Measurements from ENCODE around the gene DEFB112. TPM values are rescaled to one million over a fixed set of nuclear protein-coding genes. Genes with fewer than 3 reads are reported as not detected.

DEFB112 gene
- total and polyA plus RNA-seq, 2 donors from 2014 or later, result not detected

- Histone ChIP-seq H3K36me3 (ENCODE audit: control insufficient read depth in 2 of 3, insufficient read depth in 3 of 3, low read length in 3 of 3) (no peaks in the 10 kb centered on the region), H3K27me3 (ENCODE audit: control insufficient read depth, insufficient read depth, low read length) (no peaks in the 10 kb centered on the region), H3K4me3 (ENCODE audit: low read length in 3 of 3) (no peak overlapping the region), H3K4me1 (ENCODE audit: control insufficient read depth in 2 of 3, insufficient read depth in 2 of 3, low read depth in 1 of 3, low read length in 3 of 3) (peaks cover 0 to 2% (median 0%) of the 10 kb centered on the region in 3 donors), H3K27ac (ENCODE audit: low read depth in 2 of 2, low read length in 2 of 2) (no peak overlapping the region), H3K9me3 (ENCODE audit: control insufficient read depth in 2 of 3, insufficient read depth in 1 of 3, low read length in 3 of 3) (no peaks in the 10 kb centered on the region), H3K9ac (ENCODE audit: low read length in 3 of 3) (no peak overlapping the region)
- DNase-seq (no peak), FAIRE-seq (no peak)
- TF ChIP-seq, protein P1, sequence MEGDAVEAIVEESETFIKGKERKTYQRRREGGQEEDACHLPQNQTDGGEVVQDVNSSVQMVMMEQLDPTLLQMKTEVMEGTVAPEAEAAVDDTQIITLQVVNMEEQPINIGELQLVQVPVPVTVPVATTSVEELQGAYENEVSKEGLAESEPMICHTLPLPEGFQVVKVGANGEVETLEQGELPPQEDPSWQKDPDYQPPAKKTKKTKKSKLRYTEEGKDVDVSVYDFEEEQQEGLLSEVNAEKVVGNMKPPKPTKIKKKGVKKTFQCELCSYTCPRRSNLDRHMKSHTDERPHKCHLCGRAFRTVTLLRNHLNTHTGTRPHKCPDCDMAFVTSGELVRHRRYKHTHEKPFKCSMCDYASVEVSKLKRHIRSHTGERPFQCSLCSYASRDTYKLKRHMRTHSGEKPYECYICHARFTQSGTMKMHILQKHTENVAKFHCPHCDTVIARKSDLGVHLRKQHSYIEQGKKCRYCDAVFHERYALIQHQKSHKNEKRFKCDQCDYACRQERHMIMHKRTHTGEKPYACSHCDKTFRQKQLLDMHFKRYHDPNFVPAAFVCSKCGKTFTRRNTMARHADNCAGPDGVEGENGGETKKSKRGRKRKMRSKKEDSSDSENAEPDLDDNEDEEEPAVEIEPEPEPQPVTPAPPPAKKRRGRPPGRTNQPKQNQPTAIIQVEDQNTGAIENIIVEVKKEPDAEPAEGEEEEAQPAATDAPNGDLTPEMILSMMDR (IDR thresholded peaks at IDR 0.05; ENCODE audit: borderline replicate concordance, extremely low read depth, insufficient read depth), result no peak
- intact Hi-C loops (cut with DNase I), result no loop called here
These were observed 41.9 kb upstream of the DEFB112 start for GRCh38 chr6:50091641-50092040.

GRCh38 chr6:50089911-50090310 is 40.2 kb upstream of the DEFB112 start:
- intact Hi-C loops (cut with DNase I), result no loop called here
- FAIRE-seq (no peak), DNase-seq (no peak)
- no peaks in the 10 kb centered on the region for H3K27me3 ChIP-seq (ENCODE audit: control insufficient read depth, insufficient read depth, low read length)
- no peak overlapping the region for H3K9ac ChIP-seq (ENCODE audit: low read length in 3 of 3)
- H3K27ac ChIP-seq (ENCODE audit: low read depth in 2 of 2, low read length in 2 of 2), result no peak overlapping the region
- no peak overlapping the region for H3K4me3 ChIP-seq (ENCODE audit: low read length in 3 of 3)
- H3K9me3 ChIP-seq (ENCODE audit: control insufficient read depth in 2 of 3, insufficient read depth in 1 of 3, low read length in 3 of 3), result no peaks in the 10 kb centered on the region
- TF ChIP-seq, protein P1 (IDR thresholded peaks at IDR 0.05; ENCODE audit: borderline replicate concordance, extremely low read depth, insufficient read depth), result no peak
- H3K4me1 ChIP-seq (ENCODE audit: control insufficient read depth in 2 of 3, insufficient read depth in 2 of 3, low read depth in 1 of 3, low read length in 3 of 3), result peaks cover 0 to 2% (median 0%) of the 10 kb centered on the region in 3 donors
- no peaks in the 10 kb centered on the region for H3K36me3 ChIP-seq (ENCODE audit: control insufficient read depth in 2 of 3, insufficient read depth in 3 of 3, low read length in 3 of 3)

GRCh38 chr6:50087231-50087954 is 37.7 kb upstream of the DEFB112 start:
- no peaks in the 10 kb centered on the region for H3K27me3 ChIP-seq (ENCODE audit: control insufficient read depth, insufficient read depth, low read length)
- FAIRE-seq, result no peak

More at GRCh38 chr6:50087231-50087954, 37.7 kb upstream of the DEFB112 start:
- H3K9me3 ChIP-seq (ENCODE audit: control insufficient read depth in 2 of 3, insufficient read depth in 1 of 3, low read length in 3 of 3), result no peaks in the 10 kb centered on the region
- no peaks in the 10 kb centered on the region for H3K36me3 ChIP-seq (ENCODE audit: control insufficient read depth in 2 of 3, insufficient read depth in 3 of 3, low read length in 3 of 3)
- no peak overlapping the region for H3K4me3 ChIP-seq (ENCODE audit: low read length in 3 of 3)
- H3K4me1 ChIP-seq (ENCODE audit: control insufficient read depth in 2 of 3, insufficient read depth in 2 of 3, low read depth in 1 of 3, low read length in 3 of 3), result peaks cover 0 to 2% (median 0%) of the 10 kb centered on the region in 3 donors
- TF ChIP-seq, protein P1 (IDR thresholded peaks at IDR 0.05; ENCODE audit: borderline replicate concordance, extremely low read depth, insufficient read depth), result no peak
- DNase-seq, result no peak
- intact Hi-C loops (cut with DNase I), result no loop called here
- no peak overlapping the region for H3K27ac ChIP-seq (ENCODE audit: low read depth in 2 of 2, low read length in 2 of 2)
- no peak overlapping the region for H3K9ac ChIP-seq (ENCODE audit: low read length in 3 of 3)
